ENCODE results near the gene E2F7.

E2F7 gene

GRCh38 chr12:77003246-77003645, 62.1 kb downstream of the E2F7 start:
- no peak for TF ChIP-seq CTCF (IDR thresholded peaks at IDR 0.05)
- Histone ChIP-seq H3K4me3 (no peak overlapping the region), H3K9me3 (no peaks in the 10 kb centered on the region), H3K27me3 (no peaks in the 10 kb centered on the region), H3K36me3 (no peaks in the 10 kb centered on the region), H3K27ac (no peak overlapping the region), H3K4me1 (peaks cover 0 to 8% (median 0%) of the 10 kb centered on the region in 4 donors)
- DNase-seq: no peak
- intact Hi-C loops (cut with DNase I; ENCODE audit: low total_unique reads): no loop called here

GRCh38 chr12:77002382-77002781, 63.0 kb downstream of the E2F7 start:
- intact Hi-C loops (cut with DNase I; ENCODE audit: low total_unique reads): no loop called here
- Histone ChIP-seq H3K4me3 (no peak overlapping the region), H3K27me3 (no peaks in the 10 kb centered on the region), H3K36me3 (no peaks in the 10 kb centered on the region), H3K9me3 (no peaks in the 10 kb centered on the region), H3K4me1 (peaks cover 0 to 8% (median 0%) of the 10 kb centered on the region in 4 donors), H3K27ac (no peak overlapping the region)
- DNase-seq: no peak
- TF ChIP-seq CTCF (IDR thresholded peaks at IDR 0.05): no peak

- no peaks in the 10 kb centered on the region for H3K27me3 ChIP-seq
- no peak for TF ChIP-seq CTCF (IDR thresholded peaks at IDR 0.05)
- H3K36me3 ChIP-seq: no peaks in the 10 kb centered on the region
- intact Hi-C loops (cut with DNase I; ENCODE audit: low total_unique reads): no loop called here
- H3K27ac ChIP-seq: no peak overlapping the region
- no peak for DNase-seq
- no peak overlapping the region for H3K4me3 ChIP-seq
- no peaks in the 10 kb centered on the region for H3K9me3 ChIP-seq
- peaks cover 0 to 8% (median 0%) of the 10 kb centered on the region in 4 donors for H3K4me1 ChIP-seq
Measured at GRCh38 chr12:77001276-77001675, 64.1 kb downstream of the E2F7 start.

- no peaks in the 10 kb centered on the region for H3K9me3 ChIP-seq
- intact Hi-C loops (cut with DNase I; ENCODE audit: low total_unique reads): no loop called here
- no peak overlapping the region for H3K4me3 ChIP-seq
- no peaks in the 10 kb centered on the region for H3K36me3 ChIP-seq
- H3K27ac ChIP-seq: no peak overlapping the region
- TF ChIP-seq CTCF (IDR thresholded peaks at IDR 0.05): no peak
- no peak for DNase-seq
- H3K4me1 ChIP-seq: peaks cover 0 to 8% (median 0%) of the 10 kb centered on the region in 4 donors
- no peaks in the 10 kb centered on the region for H3K27me3 ChIP-seq
Measured at GRCh38 chr12:76998908-76999556, 66.3 kb downstream of the E2F7 start.

GRCh38 chr12:76998386-76998785, 67.0 kb downstream of the E2F7 start:
- Histone ChIP-seq H3K4me3 (no peak overlapping the region), H3K9me3 (no peaks in the 10 kb centered on the region), H3K36me3 (no peaks in the 10 kb centered on the region), H3K4me1 (peaks cover 0 to 3% (median 0%) of the 10 kb centered on the region in 4 donors), H3K27ac (no peak overlapping the region), H3K27me3 (no peaks in the 10 kb centered on the region)
- intact Hi-C loops (cut with DNase I; ENCODE audit: low total_unique reads): no loop called here
- no peak for TF ChIP-seq CTCF (IDR thresholded peaks at IDR 0.05)
- no peak for DNase-seq
